GM21786 (cell line): ENCODE results near the gene CDPF1.
"Not testable (repeated sequence)": the region's sequence is repeated elsewhere in the genome, so short reads cannot be mapped to it uniquely, and the experiment has no call there.

Experiments
- ATAC-seq: cut with Tn5 transposase; IDR thresholded peaks from one replicate; pipeline ENCODE4 v1.9.1; 2021; ENCODE audit not compliant: unreplicated experiment

The CDPF1 gene

DNA sequence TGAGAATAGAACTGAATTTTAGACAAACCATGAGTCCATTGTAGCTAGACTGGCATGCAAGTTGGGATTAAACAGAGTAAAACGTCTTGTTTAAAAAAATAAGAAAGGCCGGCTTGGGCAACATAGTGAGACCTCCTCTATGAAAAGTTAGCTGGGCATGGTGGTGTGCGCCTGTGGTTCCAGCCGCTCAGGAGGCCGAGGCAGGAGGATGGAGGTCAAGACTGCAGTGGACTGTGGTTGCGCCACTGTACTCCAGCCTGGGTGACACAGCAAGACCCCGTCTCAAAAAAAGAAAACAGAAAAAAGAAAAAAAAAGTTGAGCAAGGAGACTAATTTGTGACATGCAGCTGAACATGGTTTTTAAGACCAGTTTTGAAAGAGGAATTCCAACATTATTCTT, 23.5 kb downstream of the CDPF1 start:
- no peak for ATAC-seq

DNA sequence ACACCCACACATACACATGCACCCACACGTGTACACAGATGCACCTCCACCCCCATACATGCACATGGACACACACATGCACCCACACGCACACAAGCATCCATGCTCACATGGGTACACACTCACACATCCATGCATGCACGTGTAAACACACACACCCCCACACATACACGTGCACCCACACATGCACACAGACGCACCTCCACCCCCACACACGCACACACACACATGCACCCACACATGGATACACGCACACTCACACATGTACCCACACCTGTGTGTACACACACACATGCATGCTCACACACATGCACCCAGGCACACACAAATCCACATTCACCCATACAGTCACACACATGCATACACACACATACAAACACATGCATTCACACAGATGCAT, 24.5 kb downstream of the CDPF1 start:
- ATAC-seq: no peak

DNA sequence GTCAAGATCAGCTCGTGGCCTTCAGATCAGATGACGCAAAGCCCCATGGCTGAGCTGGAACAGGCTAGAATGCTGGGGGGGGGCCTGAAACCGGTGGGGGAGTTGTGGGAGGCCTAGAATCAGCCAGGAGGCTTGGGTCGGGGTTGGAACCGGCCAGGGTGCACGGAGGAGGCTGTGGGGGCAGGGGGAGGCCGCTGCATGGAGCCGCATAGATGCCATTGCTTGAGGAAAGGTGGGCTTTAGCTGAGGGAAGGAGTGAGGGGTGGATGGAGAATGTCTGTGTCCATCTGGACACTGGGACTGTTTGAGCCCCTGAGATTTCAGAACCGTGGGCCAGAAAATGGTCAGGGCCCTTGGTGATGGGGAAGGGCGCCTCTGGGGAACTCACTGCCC, 25.2 kb downstream of the CDPF1 start:
- ATAC-seq: no peak

DNA sequence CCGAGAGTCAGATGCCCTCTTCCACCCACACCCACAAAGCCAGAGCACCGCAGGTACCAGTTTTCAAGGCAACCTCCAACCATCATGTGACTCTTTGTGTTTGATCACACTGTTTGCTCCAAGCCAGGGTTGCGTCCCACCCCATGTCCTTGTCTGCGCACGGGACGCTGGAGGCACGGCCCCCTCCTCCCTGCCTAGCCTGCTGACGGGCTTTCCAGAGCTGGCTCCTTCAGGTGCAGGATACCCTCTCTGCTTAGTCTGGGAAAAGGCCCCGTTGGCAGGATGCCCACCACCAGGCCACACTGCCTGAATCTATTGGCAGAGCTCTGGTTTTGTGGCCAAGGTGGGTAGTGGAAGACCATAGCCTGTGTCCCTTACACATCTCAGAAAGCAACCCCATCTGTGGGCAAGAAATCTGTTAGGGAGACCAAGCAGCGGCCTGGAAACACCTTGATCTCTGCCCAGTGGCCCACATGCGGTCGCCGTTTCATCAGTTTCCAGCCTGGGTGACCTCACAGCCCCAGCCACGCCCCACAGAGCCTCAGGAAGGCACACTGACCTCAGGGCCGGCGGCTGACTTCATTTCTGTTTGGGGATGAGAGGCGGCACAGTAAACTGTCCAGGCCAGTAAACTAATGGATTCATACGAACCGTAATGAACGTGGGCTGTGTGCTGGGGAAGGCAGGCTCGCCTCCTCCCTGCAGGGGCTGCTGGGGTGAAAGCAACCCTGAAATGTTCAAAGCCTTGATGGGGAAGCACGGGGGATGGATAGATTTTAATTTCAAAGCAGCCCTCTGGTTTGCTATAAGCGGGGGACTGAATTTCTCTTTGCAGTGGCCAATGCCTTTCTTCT, 25.8 kb downstream of the CDPF1 start:
- ATAC-seq: no peak

DNA sequence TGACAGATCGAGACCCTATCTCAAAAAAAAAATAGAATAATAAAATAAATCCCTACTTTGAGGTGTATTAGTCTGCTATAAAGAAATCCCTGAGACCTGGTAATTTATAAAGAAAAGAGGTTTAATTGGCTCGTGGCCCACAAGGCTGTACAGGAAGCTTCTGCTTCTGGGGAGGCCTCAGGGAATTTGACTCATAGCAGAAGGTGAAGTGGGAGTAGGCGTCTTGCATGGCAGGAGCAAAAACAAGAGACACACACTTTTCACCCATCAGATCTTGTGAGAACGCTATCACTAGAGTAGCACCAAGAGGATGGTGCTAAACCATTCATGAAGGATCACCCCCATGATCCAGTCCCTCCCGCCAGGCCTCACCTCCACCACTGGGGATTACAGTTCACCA, 29.2 kb downstream of the CDPF1 start:
- no peak for ATAC-seq

DNA sequence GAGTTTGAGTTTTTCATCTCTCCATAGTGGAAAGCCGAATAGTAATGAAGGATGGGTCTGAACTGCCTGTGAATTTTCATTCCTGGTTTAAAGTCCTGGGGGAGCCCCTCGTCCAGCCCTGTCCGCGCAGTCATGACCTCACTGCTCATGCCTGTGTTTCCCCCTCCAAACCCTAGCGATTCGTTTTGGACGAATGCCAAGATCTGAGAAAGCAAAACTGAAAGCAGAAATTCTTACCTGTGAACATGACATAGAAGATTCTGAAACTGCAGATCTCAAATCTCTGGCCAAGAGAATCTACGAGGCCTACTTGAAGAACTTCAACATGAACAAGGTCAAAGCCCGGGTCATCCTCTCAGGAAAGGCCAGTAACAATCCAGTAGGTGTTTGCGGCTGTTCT, 30.5 kb downstream of the CDPF1 start:
- ATAC-seq: no peak

DNA sequence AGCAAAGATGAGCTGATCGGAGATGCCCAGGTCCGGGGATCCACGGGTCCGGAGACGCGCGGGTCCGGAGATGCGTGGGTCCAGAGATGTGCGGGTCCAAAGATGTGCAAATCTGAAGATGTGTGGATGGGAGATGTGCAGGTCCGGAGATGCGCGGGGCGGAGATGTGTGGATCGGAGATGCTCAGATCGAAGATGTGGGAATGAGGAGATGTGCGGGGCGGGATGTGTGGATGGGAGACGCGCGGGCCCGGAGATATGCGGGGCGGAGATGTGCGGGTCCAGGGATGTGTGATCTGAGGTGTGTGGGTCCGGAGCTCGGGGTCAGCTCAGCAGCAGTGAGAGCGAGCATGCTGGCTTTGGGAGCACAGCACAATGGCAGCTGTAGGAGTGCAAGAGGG, 35.5 kb downstream of the CDPF1 start:
- no peak for ATAC-seq

DNA sequence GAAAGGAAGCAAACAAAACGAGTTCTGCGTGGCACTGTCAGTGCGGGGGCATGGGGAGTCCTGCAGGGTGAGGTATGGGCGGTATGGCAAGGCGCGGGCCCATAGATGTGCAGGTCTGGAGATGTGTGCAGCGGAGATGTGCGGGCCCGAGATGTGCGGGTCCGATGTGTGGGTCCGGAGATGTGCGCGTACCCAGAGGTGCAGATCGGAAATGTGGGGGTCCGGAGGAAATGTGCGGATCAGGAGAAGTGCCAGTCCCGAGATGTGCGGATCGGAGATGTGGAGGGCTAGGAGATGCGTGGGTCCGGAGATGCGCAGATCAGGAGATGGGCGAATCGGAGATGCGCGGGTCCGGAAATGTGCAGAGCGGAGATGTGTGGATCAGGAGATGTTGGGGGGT, 35.9 kb downstream of the CDPF1 start:
- ATAC-seq: no peak

DNA sequence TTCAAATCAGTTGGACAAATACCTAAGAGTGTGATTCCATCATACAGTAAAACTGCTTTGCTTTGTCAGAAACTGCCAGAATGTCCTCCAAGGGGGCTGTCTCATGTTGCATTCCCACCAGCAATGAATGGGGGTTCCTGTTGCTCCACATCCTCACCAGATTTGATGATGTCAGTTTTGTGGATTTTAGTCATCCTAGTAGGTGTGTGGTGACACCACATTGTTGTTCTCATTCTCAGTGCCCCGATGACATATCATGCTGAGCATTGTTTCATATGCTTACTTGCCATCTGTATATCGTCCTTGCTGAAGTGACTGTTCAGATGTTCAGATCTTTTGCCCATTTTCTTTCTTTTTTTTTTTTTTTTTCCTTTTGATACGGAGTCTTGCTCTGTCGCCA, 37.0 kb downstream of the CDPF1 start:
- ATAC-seq: no peak

DNA sequence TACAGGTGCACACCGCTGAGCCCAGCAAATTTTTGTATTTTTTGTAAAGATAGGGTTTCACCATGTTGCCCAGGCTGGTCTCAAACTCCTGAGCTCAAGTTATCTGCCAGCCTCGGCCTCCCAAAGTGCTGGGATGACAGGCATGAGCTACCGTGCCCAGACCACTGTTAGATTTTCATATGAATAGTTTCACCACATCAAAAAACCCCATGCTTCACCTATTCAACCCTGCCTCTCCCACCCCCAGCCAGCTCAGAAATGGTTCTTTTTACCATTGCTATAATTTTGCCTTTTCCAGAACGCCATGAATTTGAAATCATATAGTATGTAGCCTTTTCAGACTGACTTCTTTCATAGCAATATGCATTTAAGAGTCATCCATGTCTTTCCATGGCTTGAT, 37.9 kb downstream of the CDPF1 start:
- ATAC-seq: no peak

DNA sequence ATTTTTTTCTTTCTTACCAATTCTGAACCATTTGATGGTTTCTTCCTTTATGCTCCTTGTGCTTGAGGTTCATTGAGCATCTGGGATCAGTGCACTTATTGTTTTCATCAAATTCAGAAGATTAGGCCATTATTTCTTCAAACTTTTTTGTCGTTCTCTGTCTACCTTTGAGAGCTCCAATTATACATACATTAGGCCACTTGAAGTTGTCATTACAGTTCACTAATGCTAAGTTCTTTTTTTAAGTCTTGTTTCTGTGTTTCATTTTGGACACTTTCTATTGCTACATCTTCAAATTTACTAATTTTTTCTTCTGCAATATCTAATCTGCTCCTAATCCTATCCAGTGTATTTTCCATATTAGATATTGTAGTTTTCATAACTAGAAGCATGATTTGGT, 40.8 kb downstream of the CDPF1 start:
- no peak for ATAC-seq

DNA sequence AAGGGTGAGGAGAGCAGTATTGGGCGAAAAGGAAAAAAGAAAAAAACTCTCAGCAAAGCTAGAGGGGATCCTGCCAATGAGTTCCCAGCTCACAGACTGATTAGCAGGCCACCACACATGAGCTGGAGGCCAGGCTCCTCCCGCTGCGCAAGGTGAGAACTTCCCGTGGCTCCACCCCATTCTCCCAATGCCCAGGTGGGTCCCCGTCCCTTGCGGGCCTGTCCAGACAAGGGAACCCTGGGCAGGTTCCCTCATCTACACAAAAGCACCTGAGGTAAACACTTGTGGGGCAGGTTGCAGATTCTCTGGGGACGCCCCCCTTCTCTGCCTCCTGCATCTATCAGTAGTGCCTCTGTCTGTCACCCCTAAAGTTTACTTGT, 46.5 kb downstream of the CDPF1 start:
- no peak for ATAC-seq

DNA sequence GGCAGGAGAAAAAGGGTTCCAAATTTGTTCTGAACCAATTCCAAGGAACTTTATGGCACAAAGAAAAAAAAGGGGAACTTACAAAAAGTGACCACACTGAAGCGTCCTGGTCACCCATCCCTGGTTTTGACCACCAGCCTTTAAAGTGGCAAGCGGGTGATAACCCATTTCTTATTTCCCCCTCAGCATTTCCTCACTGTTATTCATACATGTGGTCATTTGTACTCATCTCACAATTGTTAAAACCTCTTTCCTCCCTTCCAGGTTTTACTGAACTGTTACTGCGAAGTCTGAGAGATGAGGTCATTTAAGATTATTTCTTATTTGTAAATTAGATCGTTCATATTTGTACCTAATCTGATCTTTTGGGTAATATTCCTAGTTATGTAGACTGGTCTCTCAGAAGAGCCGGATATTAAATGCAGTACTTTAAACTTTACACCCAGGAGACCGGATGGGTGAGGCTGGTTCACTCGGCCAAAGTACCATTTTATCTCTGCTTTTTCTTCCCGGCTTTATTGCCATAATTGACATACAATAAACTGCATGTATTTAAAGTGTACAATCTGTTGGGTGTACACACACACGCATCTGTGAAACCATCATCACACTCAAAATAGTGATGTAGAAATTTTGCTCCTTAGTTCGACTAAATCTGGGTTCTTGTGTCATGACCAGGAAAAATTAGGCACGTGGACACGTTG, 47.0 kb downstream of the CDPF1 start:
- no peak for ATAC-seq

DNA sequence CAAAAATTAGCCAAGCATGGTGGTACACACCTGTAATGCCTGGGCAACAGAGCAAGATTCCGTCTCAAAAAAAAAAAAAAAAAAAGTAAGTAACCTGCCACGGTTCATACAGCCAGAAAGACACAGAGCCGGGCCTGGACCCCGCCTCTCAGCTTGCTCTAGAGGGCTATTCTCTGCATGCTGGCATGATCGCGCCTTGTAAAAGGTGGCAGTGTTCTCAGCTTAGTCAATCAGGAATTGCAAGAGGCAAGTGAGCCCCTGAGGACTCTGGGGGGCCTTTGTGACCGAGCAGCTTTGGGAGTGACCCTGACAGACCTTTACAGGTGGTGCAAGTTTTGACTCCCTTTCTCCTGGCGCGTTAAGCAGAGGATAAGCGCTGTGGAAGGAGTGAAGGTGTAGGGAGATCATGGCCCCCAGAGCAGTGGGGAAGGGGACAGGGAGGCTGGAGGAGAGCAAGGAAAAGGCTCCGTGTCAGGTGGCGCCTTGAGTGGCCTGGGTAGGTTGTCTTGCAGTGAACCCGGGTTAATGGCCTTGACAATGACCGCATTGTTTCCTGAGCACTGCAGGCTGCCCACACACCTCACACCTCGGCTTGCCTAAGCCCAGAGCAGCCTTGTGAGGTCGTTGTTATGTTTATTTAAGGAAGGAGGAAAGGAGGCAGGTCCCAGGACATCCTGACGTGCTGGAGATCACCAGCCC, 48.9 kb downstream of the CDPF1 start:
- no peak for ATAC-seq

DNA sequence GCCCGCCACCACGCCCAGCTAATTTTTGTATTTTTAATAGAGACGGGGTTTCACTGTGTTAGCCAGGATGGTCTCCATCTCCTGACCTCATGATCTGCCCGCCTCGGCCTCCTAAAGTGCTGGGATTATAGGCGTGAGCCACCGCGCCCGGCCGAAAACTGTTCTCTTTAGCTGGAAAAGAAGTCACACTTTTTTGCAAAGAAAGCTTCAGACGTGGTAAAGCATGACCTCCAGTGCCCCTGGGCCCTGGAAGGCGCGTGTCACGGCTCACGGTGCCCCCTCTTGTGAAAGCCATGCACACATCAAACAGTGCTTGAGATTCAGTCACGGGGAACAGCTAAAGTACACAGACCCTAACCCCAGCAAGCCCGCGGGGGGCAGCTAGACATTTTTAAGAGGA, 51.3 kb downstream of the CDPF1 start:
- not testable (repeated sequence) for ATAC-seq

DNA sequence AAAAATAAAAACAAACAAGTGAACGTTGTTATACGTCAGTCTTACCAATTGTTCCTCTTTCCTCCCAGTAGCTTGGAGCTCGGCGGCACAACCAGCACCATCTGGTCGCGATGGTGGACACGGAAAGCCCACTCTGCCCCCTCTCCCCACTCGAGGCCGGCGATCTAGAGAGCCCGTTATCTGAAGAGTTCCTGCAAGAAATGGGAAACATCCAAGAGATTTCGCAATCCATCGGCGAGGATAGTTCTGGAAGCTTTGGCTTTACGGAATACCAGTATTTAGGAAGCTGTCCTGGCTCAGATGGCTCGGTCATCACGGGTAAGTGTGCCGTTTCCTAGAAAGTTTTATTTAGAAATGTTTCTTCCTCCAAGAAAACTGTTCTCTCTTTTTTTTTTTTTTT, 51.8 kb downstream of the CDPF1 start:
- no peak for ATAC-seq

DNA sequence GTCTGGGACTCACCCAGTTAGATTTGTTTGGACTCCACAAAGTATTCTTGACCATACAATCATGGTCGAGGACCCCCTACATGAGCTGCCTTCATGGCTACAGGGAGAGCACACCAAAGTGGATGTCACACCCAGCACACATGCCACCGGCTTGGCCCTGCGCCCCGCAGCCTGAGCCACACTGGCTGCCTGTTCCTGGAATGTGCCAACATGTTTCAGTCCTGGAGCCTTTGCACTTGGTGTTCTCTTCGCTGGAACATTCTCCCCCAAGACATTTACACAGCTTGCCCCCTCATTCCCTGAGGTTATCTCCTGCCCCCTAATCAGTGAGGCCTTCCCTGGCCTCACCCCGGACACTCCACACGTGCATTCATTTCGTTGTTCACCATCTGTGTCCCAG, 53.8 kb downstream of the CDPF1 start:
- no peak for ATAC-seq

DNA sequence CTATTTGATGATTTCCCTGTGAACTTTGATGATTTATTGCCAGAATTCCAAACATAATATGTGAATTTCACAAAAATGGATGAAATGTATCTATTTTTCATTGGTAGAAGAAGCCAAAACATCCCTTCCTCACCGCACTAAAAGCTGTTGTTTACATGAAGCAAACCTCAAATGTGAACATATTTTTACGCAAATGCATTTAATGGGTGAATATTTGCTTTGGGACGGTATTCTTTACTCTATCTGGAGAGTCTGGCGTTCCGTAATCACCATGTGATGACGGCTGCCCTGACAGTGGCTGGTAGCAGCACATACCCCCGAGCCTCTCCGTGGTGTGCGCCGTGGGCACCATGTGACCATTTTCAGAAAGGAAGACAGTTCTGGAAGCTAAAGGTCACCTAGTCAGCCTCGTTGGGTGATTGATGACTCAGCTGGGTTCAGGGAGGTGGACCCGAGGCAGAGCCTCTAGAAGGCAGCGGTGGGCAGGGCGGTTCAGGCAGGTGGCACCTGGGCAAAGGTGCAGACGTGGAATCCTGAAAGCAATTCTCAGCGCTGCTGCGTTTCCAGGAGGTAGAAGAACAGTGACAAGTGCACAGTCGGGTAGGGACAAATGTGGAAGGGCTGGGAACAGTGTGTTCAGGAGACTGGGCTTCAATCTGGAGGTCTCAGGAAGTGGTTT, 54.5 kb downstream of the CDPF1 start:
- ATAC-seq: no peak
